ENCODE results near the gene HS3ST1.

HS3ST1 gene

GRCh38 chr4:11455201-11455835 lies 26.6 kb upstream of the HS3ST1 start:
- H3K9me2 ChIP-seq (replicated peaks; ENCODE audit: low read depth, low read length) = no peaks in the 10 kb centered on the region
- H2AFZ ChIP-seq (ENCODE audit: low read length) = no peak overlapping the region
- H3K4me3 ChIP-seq (ENCODE audit: low read length, poor library complexity, severe bottlenecking) = no peak overlapping the region
- H3K9ac ChIP-seq (ENCODE audit: low read depth, low read length, poor library complexity, severe bottlenecking) = no peak overlapping the region
- no peaks in the 10 kb centered on the region for H3K9me3 ChIP-seq (ENCODE audit: insufficient read depth, low read depth, low read length)
- TF ChIP-seq EZH2phosphoT487 (IDR thresholded peaks at IDR 0.05; ENCODE audit: borderline replicate concordance) (no peak), CTCF (conservative IDR thresholded peaks at IDR 0.05; ENCODE audit: low read length) (no peak)
- no peaks in the 10 kb centered on the region for H3K79me2 ChIP-seq (ENCODE audit: insufficient read depth, low read length)
- no peak overlapping the region for H3K4me2 ChIP-seq (ENCODE audit: low read depth, low read length, poor library complexity, severe bottlenecking)
- no peaks in the 10 kb centered on the region for H4K20me1 ChIP-seq (ENCODE audit: insufficient read depth, low read length, poor library complexity, severe bottlenecking)
- no peaks in the 10 kb centered on the region for H3K4me1 ChIP-seq (ENCODE audit: insufficient read depth, low read length, poor library complexity, severe bottlenecking)
- no peaks in the 10 kb centered on the region for H3K27me3 ChIP-seq (ENCODE audit: insufficient read depth, low read length, poor library complexity, severe bottlenecking)
- no peaks in the 10 kb centered on the region for H3F3A ChIP-seq (ENCODE audit: low read depth)
- H3K36me3 ChIP-seq (ENCODE audit: insufficient read depth, low read length) = no peaks in the 10 kb centered on the region

DNA sequence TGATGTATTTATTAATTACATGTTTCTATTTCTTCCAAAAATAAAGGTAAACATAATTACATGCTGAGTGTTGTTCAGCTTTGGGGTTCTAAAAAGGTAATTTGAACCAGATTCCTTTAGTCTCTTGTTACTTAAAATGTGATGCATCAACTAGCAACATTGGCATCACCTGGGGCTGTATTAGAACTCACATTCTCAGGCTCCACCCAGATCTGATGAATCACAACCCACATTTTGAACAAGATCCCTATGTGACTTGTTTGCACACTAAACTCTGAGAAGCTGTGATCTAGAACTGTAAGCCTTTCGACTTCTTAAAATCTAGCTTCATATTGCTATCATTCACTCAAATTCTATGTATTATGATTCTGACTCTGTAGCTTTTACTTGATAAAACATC lies 23.0 kb upstream of the HS3ST1 start:
- Histone ChIP-seq H3K9ac (ENCODE audit: low read depth, low read length, poor library complexity, severe bottlenecking) (no peak overlapping the region), H3K4me3 (ENCODE audit: low read length, poor library complexity, severe bottlenecking) (no peak overlapping the region), H4K20me1 (ENCODE audit: insufficient read depth, low read length, poor library complexity, severe bottlenecking) (no peaks in the 10 kb centered on the region), H3F3A (ENCODE audit: low read depth) (no peaks in the 10 kb centered on the region), H3K9me2 (replicated peaks; ENCODE audit: low read depth, low read length) (no peaks in the 10 kb centered on the region), H3K4me1 (ENCODE audit: insufficient read depth, low read length, poor library complexity, severe bottlenecking) (no peaks in the 10 kb centered on the region), H3K9me3 (ENCODE audit: insufficient read depth, low read depth, low read length) (no peaks in the 10 kb centered on the region), H3K79me2 (ENCODE audit: insufficient read depth, low read length) (no peaks in the 10 kb centered on the region), H3K36me3 (ENCODE audit: insufficient read depth, low read length) (no peaks in the 10 kb centered on the region), H3K27me3 (ENCODE audit: insufficient read depth, low read length, poor library complexity, severe bottlenecking) (no peaks in the 10 kb centered on the region), H3K4me2 (ENCODE audit: low read depth, low read length, poor library complexity, severe bottlenecking) (no peak overlapping the region), H2AFZ (ENCODE audit: low read length) (no peak overlapping the region)
- no peak for TF ChIP-seq CTCF (conservative IDR thresholded peaks at IDR 0.05; ENCODE audit: low read length)
- no peak for TF ChIP-seq EZH2phosphoT487 (IDR thresholded peaks at IDR 0.05; ENCODE audit: borderline replicate concordance)

GRCh38 chr4:11446155-11446811 lies 17.6 kb upstream of the HS3ST1 start:
- no peaks in the 10 kb centered on the region for H3K9me2 ChIP-seq (replicated peaks; ENCODE audit: low read depth, low read length)
- no peaks in the 10 kb centered on the region for H3F3A ChIP-seq (ENCODE audit: low read depth)
- no peaks in the 10 kb centered on the region for H3K36me3 ChIP-seq (ENCODE audit: insufficient read depth, low read length)
- no peak overlapping the region for H3K4me2 ChIP-seq (ENCODE audit: low read depth, low read length, poor library complexity, severe bottlenecking)
- H3K4me3 ChIP-seq (ENCODE audit: low read length, poor library complexity, severe bottlenecking) = no peak overlapping the region
- H4K20me1 ChIP-seq (ENCODE audit: insufficient read depth, low read length, poor library complexity, severe bottlenecking) = no peaks in the 10 kb centered on the region
- TF ChIP-seq CTCF (conservative IDR thresholded peaks at IDR 0.05; ENCODE audit: low read length) (no peak), EZH2phosphoT487 (IDR thresholded peaks at IDR 0.05; ENCODE audit: borderline replicate concordance) (no peak)
- H3K4me1 ChIP-seq (ENCODE audit: insufficient read depth, low read length, poor library complexity, severe bottlenecking) = no peaks in the 10 kb centered on the region
- H2AFZ ChIP-seq (ENCODE audit: low read length) = no peak overlapping the region
- H3K27me3 ChIP-seq (ENCODE audit: insufficient read depth, low read length, poor library complexity, severe bottlenecking) = no peaks in the 10 kb centered on the region
- no peaks in the 10 kb centered on the region for H3K79me2 ChIP-seq (ENCODE audit: insufficient read depth, low read length)
- H3K9ac ChIP-seq (ENCODE audit: low read depth, low read length, poor library complexity, severe bottlenecking) = no peak overlapping the region
- no peaks in the 10 kb centered on the region for H3K9me3 ChIP-seq (ENCODE audit: insufficient read depth, low read depth, low read length)

All from Loucy (cell line).